ENCODE measurements around the gene SPCS3.
A peak's percentile ranks its signal among the peaks of the same experiment; 100 is the strongest.
"Not testable (repeated sequence)": the region's sequence is repeated elsewhere in the genome, so short reads cannot be mapped to it uniquely, and the experiment has no call there.

Gene SPCS3

GRCh38 chr4:176303938-176304337 lies 15.8 kb upstream of the SPCS3 start:
- DNase-seq (ENCODE audit: low read depth in 2 of 2) = no peak

- no peak for DNase-seq (ENCODE audit: low read depth in 2 of 2)
Observed at GRCh38 chr4:176306837-176307665, 12.7 kb upstream of the SPCS3 start.

GRCh38 chr4:176307666-176307930 lies 12.2 kb upstream of the SPCS3 start:
- DNase-seq (ENCODE audit: low read depth in 2 of 2) = no peak

GRCh38 chr4:176308441-176308840 lies 11.3 kb upstream of the SPCS3 start:
- no peak for DNase-seq (ENCODE audit: low read depth in 2 of 2)

- DNase-seq (ENCODE audit: low read depth in 2 of 2) = no peak
Observed at GRCh38 chr4:176309046-176309445, 10.7 kb upstream of the SPCS3 start.

- DNase-seq (ENCODE audit: low read depth in 2 of 2) = no peak
Observed at GRCh38 chr4:176309772-176310171, 10.0 kb upstream of the SPCS3 start.

- peak in 1 of 2 experiments; percentile 33 for DNase-seq (ENCODE audit: low read depth in 2 of 2)
Observed at GRCh38 chr4:176313596-176314336, 6.0 kb upstream of the SPCS3 start.

GRCh38 chr4:176319151-176319703 lies 539 bp upstream of the SPCS3 start:
- DNase-seq (ENCODE audit: low read depth in 2 of 2) = no peak

- DNase-seq (ENCODE audit: low read depth in 2 of 2) = peak; percentile 56 to 63
Observed at GRCh38 chr4:176320340-176320975, 692 bp downstream of the SPCS3 start.

- no peak for DNase-seq (ENCODE audit: low read depth in 2 of 2)
Observed at GRCh38 chr4:176320976-176321361, 1.2 kb downstream of the SPCS3 start.

- DNase-seq (ENCODE audit: low read depth in 2 of 2) = no peak
Observed at GRCh38 chr4:176321589-176321988, 1.8 kb downstream of the SPCS3 start.

GRCh38 chr4:176323511-176324160 lies 3.9 kb downstream of the SPCS3 start:
- no peak for DNase-seq (ENCODE audit: low read depth in 2 of 2)

GRCh38 chr4:176324876-176325275 lies 5.1 kb downstream of the SPCS3 start:
- not testable (repeated sequence) for DNase-seq (ENCODE audit: low read depth in 2 of 2)

GRCh38 chr4:176333076-176333475 lies 13.3 kb downstream of the SPCS3 start:
- DNase-seq (ENCODE audit: low read depth in 2 of 2) = no peak

- DNase-seq (ENCODE audit: low read depth in 2 of 2) = no peak
Observed at GRCh38 chr4:176334066-176334465, 14.3 kb downstream of the SPCS3 start.

GRCh38 chr4:176335421-176335820 lies 15.7 kb downstream of the SPCS3 start:
- no peak for DNase-seq (ENCODE audit: low read depth in 2 of 2)

- no peak for DNase-seq (ENCODE audit: low read depth in 2 of 2)
Observed at GRCh38 chr4:176339936-176340761, 20.4 kb downstream of the SPCS3 start.

GRCh38 chr4:176340871-176341685 lies 21.3 kb downstream of the SPCS3 start:
- DNase-seq (ENCODE audit: low read depth in 2 of 2) = no peak

GRCh38 chr4:176342384-176342783 lies 22.6 kb downstream of the SPCS3 start:
- DNase-seq (ENCODE audit: low read depth in 2 of 2) = no peak

GRCh38 chr4:176343286-176343685 lies 23.5 kb downstream of the SPCS3 start:
- DNase-seq (ENCODE audit: low read depth in 2 of 2) = no peak

Measured in fibroblast of skin of left biceps (primary cell).